HG02970 (cell line): ENCODE results near the gene DNAL4.

Experiments used
- ATAC-seq: cut with Tn5 transposase; IDR thresholded peaks from one replicate; pipeline ENCODE4 v1.9.1; 2021; ENCODE audit warnings: mild to moderate bottlenecking, moderate library complexity, moderate number of reproducible peaks; ENCODE audit not compliant: unreplicated experiment, low FRiP score

Gene DNAL4

GRCh38 chr22:38741576-38741975 is 52.4 kb downstream of the DNAL4 start:
- no peak for ATAC-seq

DNA sequence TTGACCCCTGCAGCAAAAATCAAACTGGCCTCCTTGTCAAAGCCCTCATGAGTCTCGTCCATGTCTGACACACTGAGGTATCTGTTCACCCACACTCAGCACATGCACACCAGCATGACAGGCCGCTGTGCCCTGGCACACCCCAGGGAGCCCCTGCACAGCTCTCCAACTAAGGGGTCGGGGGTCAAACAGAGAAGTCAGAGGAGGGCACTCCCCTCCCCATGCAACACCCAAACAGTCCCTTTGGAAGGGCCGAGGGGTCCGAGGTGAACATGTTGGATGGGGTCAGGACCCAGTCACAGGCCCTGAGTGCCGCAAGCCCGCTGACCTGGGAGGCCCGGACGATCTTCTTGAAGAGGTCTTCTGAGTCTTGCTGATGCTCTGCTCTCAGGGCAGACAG is 52.8 kb downstream of the DNAL4 start:
- ATAC-seq = no peak

GRCh38 chr22:38740754-38741153 is 53.2 kb downstream of the DNAL4 start:
- ATAC-seq = no peak

DNA sequence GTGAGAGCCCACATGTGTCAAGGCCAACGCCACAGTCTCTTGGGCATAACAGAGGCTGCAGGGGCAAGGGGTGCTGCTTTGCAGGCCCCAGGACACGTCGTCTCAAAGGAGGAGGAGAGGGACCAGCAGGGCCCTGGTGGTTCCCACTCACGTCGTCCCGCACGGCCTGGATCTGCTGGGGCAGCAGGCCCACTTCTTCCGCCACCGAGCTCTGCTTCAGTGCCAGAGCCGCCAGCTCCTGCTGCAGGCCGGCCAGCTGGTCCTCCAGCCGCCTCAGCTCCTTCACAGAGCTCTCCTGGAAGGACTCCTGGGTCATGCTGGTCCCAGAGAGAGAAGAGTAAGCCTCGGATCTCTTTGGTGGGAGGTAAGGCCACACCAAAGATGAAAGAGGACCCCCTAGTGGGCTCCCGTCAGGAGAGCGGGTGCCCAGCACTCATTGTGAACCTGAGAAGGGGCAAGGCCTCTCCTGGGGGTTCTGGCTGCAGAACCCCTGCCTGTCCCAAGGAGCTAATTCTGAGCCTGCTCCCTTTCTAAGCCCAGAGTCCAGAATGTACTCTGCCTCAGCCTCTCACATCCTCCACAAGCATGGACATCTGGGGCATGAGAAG is 53.7 kb downstream of the DNAL4 start:
- ATAC-seq = no peak

DNA sequence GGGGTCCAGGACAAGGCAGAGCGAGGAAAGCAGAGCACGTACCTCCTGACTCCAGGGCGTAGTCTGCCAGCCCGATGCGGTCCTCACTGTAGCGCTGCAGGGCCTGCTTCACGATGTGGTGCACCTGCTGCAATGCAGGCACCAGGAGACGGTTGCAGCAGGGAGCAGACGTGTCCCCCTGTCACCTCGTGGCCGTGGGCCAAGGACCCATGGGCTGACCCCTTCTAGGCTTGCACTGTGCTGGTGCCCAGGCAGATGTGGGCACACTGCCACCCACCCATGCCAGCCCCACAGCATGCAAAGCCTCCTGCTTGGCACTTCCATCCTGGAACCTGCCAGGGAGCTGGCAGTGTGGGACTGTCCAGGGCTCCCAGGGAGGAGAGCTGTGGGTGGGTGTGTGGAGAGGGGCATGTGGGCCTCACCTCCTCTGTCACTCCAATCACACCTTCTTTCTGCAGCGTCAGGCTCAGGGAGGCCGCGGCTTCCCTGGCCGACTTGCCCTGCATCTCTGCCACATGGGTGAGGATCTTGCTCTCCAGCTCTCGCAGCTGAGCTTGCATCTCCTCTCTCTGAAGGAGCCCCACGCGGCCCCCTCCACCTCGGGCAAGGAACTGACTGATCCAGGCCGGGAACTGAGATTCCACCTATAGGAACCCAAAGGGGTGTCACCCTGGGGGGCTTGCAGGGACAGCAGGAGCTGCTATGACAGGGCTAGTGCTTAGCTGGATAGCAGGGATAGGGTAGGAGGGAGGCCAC is 54.5 kb downstream of the DNAL4 start:
- ATAC-seq = no peak

GRCh38 chr22:38738475-38739070 is 55.4 kb downstream of the DNAL4 start:
- ATAC-seq = no peak

DNA sequence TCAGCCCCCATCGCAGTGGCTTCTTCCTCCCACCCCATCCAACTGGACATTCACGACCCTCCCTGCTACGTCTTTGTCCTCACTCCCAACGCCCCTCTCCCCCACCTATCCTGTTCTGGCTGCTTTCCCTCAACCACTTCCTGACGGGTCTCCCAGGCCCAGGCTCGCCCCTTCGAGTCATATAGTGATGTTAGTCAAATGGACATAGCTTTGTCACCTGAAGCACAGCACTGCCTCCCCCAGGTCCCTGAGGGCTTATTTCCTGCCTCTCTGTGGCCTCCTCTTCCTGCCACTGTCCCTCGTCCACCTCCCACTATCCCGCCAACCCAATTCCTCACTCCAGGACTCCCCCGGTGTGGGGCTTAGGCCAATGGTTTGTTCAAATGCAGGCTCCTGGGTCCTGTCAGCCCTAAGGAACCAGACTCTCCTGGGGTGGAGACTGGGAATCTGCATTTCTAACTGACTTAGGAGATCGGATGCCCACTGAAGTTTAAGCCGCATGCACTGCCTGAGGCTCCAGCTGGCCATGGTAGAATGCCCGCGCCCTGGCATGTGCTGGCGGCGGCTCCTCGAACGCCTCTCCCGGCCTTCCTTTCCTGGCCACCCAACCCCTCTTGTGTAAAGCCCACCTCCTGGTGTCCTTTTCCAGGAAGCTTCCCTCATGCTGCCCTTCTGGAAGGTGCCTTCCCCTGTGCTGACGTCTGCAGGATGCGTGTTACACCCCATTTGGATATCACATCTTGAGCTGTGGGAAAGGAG is 56.5 kb downstream of the DNAL4 start:
- ATAC-seq = no peak

- ATAC-seq = no peak
Measured at GRCh38 chr22:38736257-38736570, 57.7 kb downstream of the DNAL4 start.

DNA sequence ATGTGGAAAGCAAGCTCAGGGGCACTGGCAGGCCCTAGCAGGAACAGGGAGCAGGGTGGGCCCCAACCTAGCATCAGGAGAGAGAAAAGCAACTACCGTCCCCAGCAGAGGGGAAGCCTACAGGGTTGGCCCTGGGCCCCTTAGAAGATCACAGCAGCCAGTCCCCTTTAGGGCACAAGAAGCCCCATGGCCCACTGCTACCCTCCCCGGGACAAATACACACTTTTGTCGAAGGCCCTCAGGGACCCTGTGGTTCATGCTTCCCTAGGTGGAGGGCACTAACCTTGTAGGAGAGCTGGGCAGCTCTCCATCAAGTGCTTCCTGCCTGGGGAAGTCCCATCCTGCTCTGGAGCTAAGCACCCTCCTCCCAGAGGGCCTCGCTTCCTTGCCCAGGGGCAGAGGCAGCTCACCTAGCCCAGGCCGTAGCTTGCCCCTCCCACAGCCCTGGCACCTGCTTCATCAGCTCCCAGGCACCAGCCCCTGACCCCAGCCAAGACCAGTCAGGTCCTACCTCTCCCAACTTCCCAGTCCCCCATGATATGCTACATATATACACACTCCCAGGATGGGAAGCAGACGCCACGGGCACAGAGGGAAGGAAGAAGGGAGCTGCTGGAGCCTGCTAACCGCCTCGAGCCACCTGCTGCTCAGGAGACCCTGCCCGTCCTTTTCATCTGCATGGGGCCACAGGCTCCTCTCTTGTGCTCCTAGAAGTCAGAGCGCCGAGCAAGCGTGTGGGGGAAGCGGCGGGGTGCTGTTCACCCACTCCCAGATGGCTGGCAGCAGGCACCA is 58.3 kb downstream of the DNAL4 start:
- ATAC-seq = no peak

- ATAC-seq = no peak
Measured at GRCh38 chr22:38735126-38735464, 58.8 kb downstream of the DNAL4 start.

- ATAC-seq = no peak
Measured at GRCh38 chr22:38734421-38735100, 59.4 kb downstream of the DNAL4 start.

DNA sequence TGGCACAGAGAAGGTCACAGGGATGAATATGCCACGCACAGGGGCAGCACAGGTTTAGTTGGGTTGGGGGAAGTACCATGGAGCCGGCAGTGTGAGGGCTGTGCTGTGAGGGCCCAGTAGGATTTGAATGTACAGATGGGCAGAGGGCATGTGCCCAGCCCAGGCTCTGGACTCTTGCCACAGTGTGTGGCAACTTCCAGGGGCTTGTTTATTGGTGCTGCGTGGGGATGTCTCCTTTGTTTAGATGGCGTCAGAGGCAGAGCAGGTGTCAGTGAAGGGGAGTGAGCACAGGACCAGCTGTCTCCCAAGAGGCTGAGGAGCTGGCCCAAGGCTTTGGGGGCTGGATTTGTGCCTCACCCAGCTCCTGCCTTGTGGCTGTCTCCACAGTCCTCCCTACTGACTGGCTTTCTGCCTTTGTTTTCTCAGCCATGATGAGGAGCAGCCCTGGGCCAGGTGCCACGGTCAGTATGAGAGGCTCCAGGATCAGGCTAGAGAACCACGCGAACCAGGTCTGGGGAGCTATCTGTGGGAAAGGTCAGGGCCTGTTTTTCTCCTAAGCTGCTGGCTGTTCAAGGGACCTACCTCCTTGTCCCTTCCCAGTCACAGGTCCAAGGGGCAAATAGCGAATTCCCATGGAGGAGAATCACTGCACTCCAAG is 60.1 kb downstream of the DNAL4 start:
- ATAC-seq = no peak

DNA sequence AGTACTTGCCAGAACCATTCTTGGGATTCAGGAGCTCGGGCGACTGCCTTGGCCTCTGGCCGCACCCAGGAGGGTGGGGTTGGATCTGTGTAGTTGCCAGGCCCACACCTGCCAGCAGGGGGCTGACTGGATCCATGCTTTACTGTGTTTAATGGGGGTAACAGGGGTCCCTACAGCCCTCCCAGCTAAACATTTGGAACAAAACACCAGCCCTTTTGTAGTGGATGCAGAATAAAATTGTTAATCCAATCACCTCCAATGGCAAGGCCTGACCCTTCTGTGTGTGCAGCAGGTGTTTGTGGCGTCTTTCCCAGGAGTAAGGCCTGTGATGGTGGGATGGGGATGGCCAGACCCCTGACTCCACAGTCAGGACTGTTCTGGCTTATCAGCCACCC is 60.6 kb downstream of the DNAL4 start:
- no peak for ATAC-seq

DNA sequence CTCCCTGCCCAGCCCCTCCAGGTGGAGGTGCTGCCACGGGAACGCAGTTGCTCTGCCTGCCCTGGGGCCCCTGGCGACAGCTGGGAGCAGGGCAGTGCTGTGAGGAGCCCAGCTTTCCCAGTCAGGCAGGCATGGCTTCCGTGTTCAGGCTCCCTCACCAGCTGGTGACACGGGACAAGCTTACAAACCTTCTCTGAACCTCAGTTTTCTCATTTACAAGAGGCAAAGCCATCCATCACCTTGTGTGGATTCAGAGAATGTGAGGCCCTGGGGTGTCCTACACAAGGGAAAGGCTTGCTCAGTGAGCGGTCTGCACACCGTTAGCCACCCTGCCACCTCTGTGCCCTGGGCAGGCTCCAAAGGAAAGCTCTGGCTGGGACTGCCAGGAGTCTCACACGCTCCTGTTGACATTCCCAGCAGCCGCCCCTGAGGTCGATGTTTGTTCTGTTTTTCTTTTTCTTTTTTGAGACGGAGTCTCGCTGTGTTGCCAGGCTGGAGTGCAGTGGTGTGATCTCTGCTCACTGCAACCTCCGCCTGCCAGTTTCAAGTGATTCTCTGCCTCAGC is 61.6 kb downstream of the DNAL4 start:
- ATAC-seq = no peak

GRCh38 chr22:38731703-38732161 is 62.2 kb downstream of the DNAL4 start:
- ATAC-seq = no peak

DNA sequence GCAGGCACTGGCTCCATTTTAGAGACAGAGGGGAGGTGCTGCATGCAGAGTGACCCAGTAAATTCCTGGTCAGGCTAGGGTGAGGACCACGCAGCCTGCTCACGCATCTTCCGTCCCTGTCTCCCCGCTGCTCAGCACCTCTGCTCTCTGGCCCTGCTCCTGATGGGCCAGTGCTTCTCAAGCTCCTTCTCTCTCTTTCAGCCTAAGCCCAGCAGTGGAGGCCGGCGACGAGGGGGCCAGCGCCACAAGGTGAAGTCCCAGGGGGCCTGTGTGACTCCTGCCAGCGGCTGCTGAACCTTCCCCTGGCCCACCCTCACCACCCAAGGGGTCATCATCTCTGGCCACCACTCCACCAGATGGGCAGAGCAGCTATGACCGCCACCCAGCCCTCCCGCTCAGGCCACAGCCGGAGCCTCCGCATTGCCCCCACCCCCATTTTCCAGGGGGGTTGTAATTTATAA is 63.5 kb downstream of the DNAL4 start:
- no peak for ATAC-seq

DNA sequence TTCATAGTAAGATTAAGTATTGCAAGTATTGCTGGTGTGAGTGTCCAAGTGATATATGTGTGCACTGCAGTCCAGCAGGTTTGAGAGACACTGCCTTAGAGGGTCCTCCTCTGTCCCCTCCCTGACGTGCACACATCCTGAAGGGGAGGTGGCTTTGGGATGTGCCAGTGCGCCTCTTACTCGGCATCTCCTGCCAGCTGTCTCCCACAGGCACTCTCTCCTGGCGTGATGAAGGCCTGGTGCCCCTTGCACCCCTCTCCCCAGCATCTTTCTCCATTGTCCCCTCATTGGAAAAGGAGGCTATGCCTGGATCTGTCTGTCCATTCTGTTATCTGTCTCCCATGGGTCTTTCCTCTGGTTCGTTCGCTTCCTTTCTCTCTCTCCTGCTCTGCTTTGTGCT is 64.0 kb downstream of the DNAL4 start:
- ATAC-seq = no peak

DNA sequence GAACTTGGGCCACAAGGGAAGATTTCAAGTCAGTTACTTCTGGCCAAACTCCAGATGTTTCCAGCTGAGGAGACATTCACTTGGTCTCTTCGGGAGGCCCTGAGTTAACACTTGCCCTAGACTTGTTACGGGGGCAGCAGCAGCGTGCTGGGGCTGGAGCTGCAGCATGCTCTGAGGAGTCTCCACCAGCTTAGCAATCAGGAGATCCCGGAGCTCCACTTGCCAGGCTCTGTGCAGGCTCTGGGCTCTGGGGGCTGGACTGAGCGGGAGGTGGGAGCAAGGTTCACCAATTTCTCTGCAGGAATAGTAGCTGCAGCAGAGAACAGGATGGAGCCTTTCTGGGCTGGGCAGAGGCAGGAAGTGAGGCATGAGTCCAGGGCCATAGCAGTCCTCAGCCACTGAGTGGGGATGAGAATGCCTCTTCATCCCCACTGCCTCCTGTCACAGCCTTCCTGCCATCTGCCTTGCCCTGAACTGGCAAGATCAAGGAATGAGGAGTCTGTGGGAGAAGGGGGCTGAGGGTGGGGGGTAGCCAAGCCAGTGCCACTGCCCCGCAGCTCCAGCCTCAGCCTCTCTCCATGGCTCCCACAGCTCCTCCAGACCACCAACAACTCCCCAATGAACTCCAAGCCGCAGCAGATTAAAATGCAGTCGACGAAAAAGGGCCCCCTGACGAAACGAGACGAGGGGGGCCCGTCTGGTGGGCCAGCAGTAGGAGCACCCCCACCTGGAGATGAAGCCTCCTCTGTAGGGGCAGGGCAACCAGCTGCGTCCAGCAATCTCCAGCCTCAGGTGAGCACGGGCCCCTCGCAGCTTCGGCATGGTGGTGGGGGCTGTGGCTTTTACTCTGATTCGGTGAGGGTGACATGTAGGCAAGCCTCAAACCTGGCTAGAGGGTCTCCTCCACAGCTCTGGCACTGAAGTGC is 64.8 kb downstream of the DNAL4 start:
- ATAC-seq = no peak
